OCI-LY1 (cell line): ENCODE measurements around the gene DYSF.

Source experiments
- H2AFZ ChIP-seq: fragments of 200-600 bp; sonication (generic), shearing (Covaris generic); 2 replicates; pipeline ENCODE4 v1.6.0; 2014; ENCODE audit warnings: antibody characterized with exemption, mild to moderate bottlenecking, low read length
- H3F3A ChIP-seq: fragments of 200-600 bp; sonication (generic), shearing (Covaris generic); 2 replicates; pipeline ENCODE4 v1.6.0; 2014; ENCODE audit warnings: mild to moderate bottlenecking, antibody characterized with exemption, low read length, moderate library complexity; ENCODE audit not compliant: insufficient read depth
- H3K27ac ChIP-seq: fragments of 200-600 bp; sonication (generic); 2 replicates; pipeline ENCODE4 v1.5.1; 2014; ENCODE audit warnings: low read length, mixed run types, mild to moderate bottlenecking, low read depth; ENCODE audit not compliant: poor library complexity, severe bottlenecking
- H3K27me3 ChIP-seq: fragments of 200-600 bp; sonication (generic); 2 replicates; pipeline ENCODE4 v1.6.0; 2014; ENCODE audit warnings: antibody characterized with exemption, mild to moderate bottlenecking, low read length, moderate library complexity; ENCODE audit not compliant: insufficient read depth
- H3K36me3 ChIP-seq: fragments of 200-600 bp; sonication (generic); 2 replicates; pipeline ENCODE4 v1.6.1; 2014; ENCODE audit warnings: mild to moderate bottlenecking, antibody characterized with exemption, low read length, moderate library complexity, mixed read lengths; ENCODE audit not compliant: insufficient read depth
- H3K4me1 ChIP-seq: fragments of 200-600 bp; sonication (generic); 2 replicates; pipeline ENCODE4 v1.5.1; 2014; ENCODE audit warnings: mild to moderate bottlenecking, low read length, moderate library complexity; ENCODE audit not compliant: insufficient read depth, severe bottlenecking
- H3K4me2 ChIP-seq: fragments of 200-600 bp; sonication (generic), shearing (Covaris generic); 2 replicates; pipeline ENCODE4 v1.6.1; 2014; ENCODE audit warnings: low read length
- H3K4me3 ChIP-seq: fragments of 200-600 bp; sonication (generic); 2 replicates; pipeline ENCODE4 v1.5.1; 2014; ENCODE audit warnings: low read length, low read depth, mild to moderate bottlenecking, mixed read lengths; ENCODE audit not compliant: poor library complexity, severe bottlenecking
- H3K79me2 ChIP-seq: fragments of 200-600 bp; shearing (Covaris generic); 2 replicates; pipeline ENCODE4 v1.6.1; 2016; ENCODE audit warnings: mixed run types, low read length, mixed read lengths; ENCODE audit not compliant: insufficient read depth
- H3K9ac ChIP-seq: fragments of 200-600 bp; sonication (generic), shearing (Covaris generic); 2 replicates; pipeline ENCODE4 v1.6.1; 2014; ENCODE audit warnings: mild to moderate bottlenecking, low read length, mixed read lengths
- H3K9me2 ChIP-seq: fragments of 200-600 bp; sonication (generic), shearing (Covaris generic); 2 replicates; pipeline ENCODE4 v1.6.1; 2014; ENCODE audit warnings: low read depth, mild to moderate bottlenecking, low read length, mixed read lengths
- H3K9me3 ChIP-seq: fragments of 200-600 bp; shearing (Covaris generic); 2 replicates; pipeline ENCODE4 v1.6.1; 2014; ENCODE audit warnings: low read length, mixed read lengths
- H4K20me1 ChIP-seq: fragments of 200-600 bp; sonication (generic), shearing (Covaris generic); 2 replicates; pipeline ENCODE4 v1.6.0; 2016; ENCODE audit warnings: mild to moderate bottlenecking, low read length; ENCODE audit not compliant: insufficient read depth
- EZH2 ChIP-seq: fragments of 200-600 bp; sonication (generic), shearing (Covaris generic); IDR thresholded peaks from 2 replicates; pipeline ENCODE4 v1.8.0; 2017; ENCODE audit warnings: borderline replicate concordance, mixed run types, mild to moderate bottlenecking, antibody characterized with exemption, low read length, moderate library complexity, mixed read lengths
- TF ChIP-seq, protein P1 (sequence below): fragments of 200-600 bp; sonication (generic), shearing (Covaris generic); IDR thresholded peaks from 2 replicates; pipeline ENCODE4 v1.5.1; 2017; ENCODE audit warnings: mild to moderate bottlenecking, antibody characterized with exemption, low read length, moderate library complexity, mixed read lengths

The DYSF gene

DNA sequence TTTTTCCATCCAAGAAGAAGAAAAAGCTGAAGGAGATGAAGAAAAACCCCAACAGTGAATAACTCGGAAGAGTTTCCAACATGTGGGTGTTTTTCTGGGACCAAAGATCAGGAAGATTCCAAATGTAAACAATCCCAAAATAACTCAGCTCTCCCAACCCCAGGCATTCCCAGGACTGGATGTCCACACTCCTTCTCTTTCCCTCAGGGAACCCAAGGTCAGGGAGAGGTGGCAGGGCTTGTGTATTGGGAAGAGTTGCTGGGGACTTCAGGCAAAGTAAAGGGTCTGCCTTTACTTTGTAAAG, 268.0 kb downstream of the DYSF start:
- Histone ChIP-seq H3K9ac (no peak overlapping the region), H3F3A (no peaks in the 10 kb centered on the region)

DNA sequence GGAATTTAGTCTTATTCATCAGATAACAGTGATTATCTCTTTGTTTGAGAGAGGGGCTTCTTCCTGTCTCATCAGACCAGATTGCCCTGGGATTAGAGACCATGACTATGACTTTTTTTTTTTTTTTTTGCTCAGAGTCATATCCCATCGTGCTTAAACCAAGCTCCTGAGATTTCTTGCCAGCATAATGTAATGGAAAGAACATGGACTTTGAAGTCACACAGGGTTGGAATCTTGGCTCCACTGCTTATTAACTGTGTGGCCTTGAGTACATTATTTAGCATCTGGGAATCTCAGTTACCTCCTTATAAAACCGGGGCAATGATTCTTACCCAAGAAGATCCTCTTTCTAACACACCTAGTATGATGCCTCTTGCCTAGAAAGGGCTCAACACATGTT, 268.3 kb downstream of the DYSF start:
- no peak overlapping the region for H2AFZ ChIP-seq
- no peak overlapping the region for H3K27ac ChIP-seq
- no peaks in the 10 kb centered on the region for H3F3A ChIP-seq
- H3K36me3 ChIP-seq, result no peaks in the 10 kb centered on the region
- H3K4me1 ChIP-seq, result no peaks in the 10 kb centered on the region
- TF ChIP-seq, protein P1, sequence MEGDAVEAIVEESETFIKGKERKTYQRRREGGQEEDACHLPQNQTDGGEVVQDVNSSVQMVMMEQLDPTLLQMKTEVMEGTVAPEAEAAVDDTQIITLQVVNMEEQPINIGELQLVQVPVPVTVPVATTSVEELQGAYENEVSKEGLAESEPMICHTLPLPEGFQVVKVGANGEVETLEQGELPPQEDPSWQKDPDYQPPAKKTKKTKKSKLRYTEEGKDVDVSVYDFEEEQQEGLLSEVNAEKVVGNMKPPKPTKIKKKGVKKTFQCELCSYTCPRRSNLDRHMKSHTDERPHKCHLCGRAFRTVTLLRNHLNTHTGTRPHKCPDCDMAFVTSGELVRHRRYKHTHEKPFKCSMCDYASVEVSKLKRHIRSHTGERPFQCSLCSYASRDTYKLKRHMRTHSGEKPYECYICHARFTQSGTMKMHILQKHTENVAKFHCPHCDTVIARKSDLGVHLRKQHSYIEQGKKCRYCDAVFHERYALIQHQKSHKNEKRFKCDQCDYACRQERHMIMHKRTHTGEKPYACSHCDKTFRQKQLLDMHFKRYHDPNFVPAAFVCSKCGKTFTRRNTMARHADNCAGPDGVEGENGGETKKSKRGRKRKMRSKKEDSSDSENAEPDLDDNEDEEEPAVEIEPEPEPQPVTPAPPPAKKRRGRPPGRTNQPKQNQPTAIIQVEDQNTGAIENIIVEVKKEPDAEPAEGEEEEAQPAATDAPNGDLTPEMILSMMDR, result no peak
- no peak for TF ChIP-seq EZH2
- no peak overlapping the region for H3K4me2 ChIP-seq
- H4K20me1 ChIP-seq, result no peaks in the 10 kb centered on the region
- no peak overlapping the region for H3K4me3 ChIP-seq
- H3K9me3 ChIP-seq, result 0 out of 2 replicates have a peak, but pooled peaks cover 4% of the 10 kb centered on the region
- no peak overlapping the region for H3K9ac ChIP-seq
- H3K27me3 ChIP-seq, result no peaks in the 10 kb centered on the region
- H3K9me2 ChIP-seq, result no peaks in the 10 kb centered on the region
- no peaks in the 10 kb centered on the region for H3K79me2 ChIP-seq

More for the DNA sequence above, 268.0 kb downstream of the DYSF start:
- no peaks in the 10 kb centered on the region for H3K36me3 ChIP-seq
- no peaks in the 10 kb centered on the region for H3K27me3 ChIP-seq
- H3K4me3 ChIP-seq, result no peak overlapping the region
- H3K4me1 ChIP-seq, result no peaks in the 10 kb centered on the region
- H3K4me2 ChIP-seq, result no peak overlapping the region
- TF ChIP-seq EZH2, result no peak
- TF ChIP-seq, protein P1, result no peak
- H3K79me2 ChIP-seq, result no peaks in the 10 kb centered on the region
- H4K20me1 ChIP-seq, result no peaks in the 10 kb centered on the region
- no peaks in the 10 kb centered on the region for H3K9me2 ChIP-seq
- no peak overlapping the region for H2AFZ ChIP-seq
- no peak overlapping the region for H3K27ac ChIP-seq
- 0 out of 2 replicates have a peak, but pooled peaks cover 4% of the 10 kb centered on the region for H3K9me3 ChIP-seq

DNA sequence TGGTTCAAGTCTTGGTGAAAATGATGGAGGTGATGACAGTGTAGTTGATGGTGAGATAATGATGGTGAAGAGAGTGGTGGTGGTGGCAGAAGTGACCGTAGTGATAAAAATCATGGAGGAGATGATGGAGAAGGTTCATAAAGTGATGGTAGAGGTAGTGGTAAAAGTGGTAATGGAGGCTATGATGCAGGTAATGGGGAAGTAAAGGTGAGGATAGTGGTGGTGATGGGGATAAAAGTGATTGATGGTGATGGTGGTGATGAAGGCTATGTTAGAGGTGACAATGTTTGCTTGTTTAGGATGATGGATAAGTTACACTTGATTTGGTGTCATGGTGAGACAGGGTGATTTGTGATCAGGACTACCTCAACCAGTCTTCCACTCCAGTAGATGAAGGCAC, 268.9 kb downstream of the DYSF start:
- 0 out of 2 replicates have a peak, but pooled peaks cover 4% of the 10 kb centered on the region for H3K9me3 ChIP-seq
- H3K27ac ChIP-seq, result no peak overlapping the region
- no peak overlapping the region for H3K4me2 ChIP-seq
- H3K79me2 ChIP-seq, result no peaks in the 10 kb centered on the region
- no peak overlapping the region for H2AFZ ChIP-seq
- TF ChIP-seq, protein P1, result no peak
- no peak for TF ChIP-seq EZH2
- H3K9me2 ChIP-seq, result no peaks in the 10 kb centered on the region
- no peak overlapping the region for H3K4me3 ChIP-seq
- H3K4me1 ChIP-seq, result no peaks in the 10 kb centered on the region
- H3K36me3 ChIP-seq, result no peaks in the 10 kb centered on the region
- H3K27me3 ChIP-seq, result no peaks in the 10 kb centered on the region
- no peaks in the 10 kb centered on the region for H3F3A ChIP-seq
- H4K20me1 ChIP-seq, result no peaks in the 10 kb centered on the region
- no peak overlapping the region for H3K9ac ChIP-seq
